Ovary (tissue), 9 donors: ENCODE measurements around the gene MT1X. TPM values are rescaled to one million over a fixed set of nuclear protein-coding genes. Genes with fewer than 3 reads are reported as not detected.

Experiments used
- DNase-seq, 5 donors: peaks; one replicate each; pipeline ENCODE4 v3.0.0-alpha.2; 2019 to 2020
- H3K27ac ChIP-seq, 2 donors: fragments of 200-600 bp; one replicate each; pipeline versions ENCODE4 v1.5.1 to v1.8.0; 2019 to 2022
- H3K27me3 ChIP-seq: fragments of 200-600 bp; one replicate; pipeline ENCODE4 v1.8.0; 2022
- H3K36me3 ChIP-seq: fragments of 200-600 bp; sonication (generic); one replicate; pipeline ENCODE4 v1.5.1; 2019
- H3K4me1 ChIP-seq: one replicate; pipeline ENCODE4 v1.8.1; 2013; ENCODE audit warnings: mild to moderate bottlenecking, moderate library complexity; ENCODE audit not compliant: insufficient read depth
- H3K4me3 ChIP-seq: fragments of 200-600 bp; sonication (generic); one replicate; pipeline ENCODE4 v1.5.1; 2017
- H3K9me3 ChIP-seq, 2 donors: fragments of 200-600 bp in 1 of 2; sonication (generic) in 1 of 2; one replicate each; pipeline versions ENCODE4 v1.5.1 to v1.8.1; 2013 to 2019; ENCODE audit warnings: mild to moderate bottlenecking in 1 of 2, moderate library complexity in 1 of 2
- CTCF ChIP-seq, 3 donors: fragments of 450-650 bp in 2 of 3; fragments of 200-600 bp in 1 of 3; IDR thresholded peaks; one replicate each; pipeline versions ENCODE4 v1.5.1 to v1.8.0; 2016 to 2022; ENCODE audit warnings: antibody characterized with exemption in 3 of 3, mild to moderate bottlenecking in 1 of 3
- EP300 ChIP-seq: sonication (generic); formaldehyde crosslinking; IDR thresholded peaks from one replicate; pipeline ENCODE4 v1.6.1; 2017; ENCODE audit warnings: antibody characterized with exemption
- POLR2A ChIP-seq: fragments of 450-650 bp; IDR thresholded peaks from one replicate; pipeline ENCODE4 v1.6.1; 2017; ENCODE audit warnings: antibody characterized with exemption, mild to moderate bottlenecking, moderate library complexity
- WGBS, 3 donors: extraction: QIAGEN DNeasy Blood & Tissue Kit in 1 of 3; methylation state at CpG; one replicate each; pipeline versions ENCODE4 v1.1.5 to v1.1.7; 2013 to 2017; 5-methylcytosine and 5-hydroxymethylcytosine counted together
- intact Hi-C, 4 donors: fragments of 100-400 bp; cut with DNase I; formaldehyde crosslinking; loops; one replicate each; pipeline versions ENCODE4 v1.11.0 to v1.15.1; 2022 to 2023
- polyA plus RNA-seq, 2 donors: library from polyadenylated mRNA; stranded (reverse); fragments of 200-250 nt in 1 of 2; fragments of 350-450 nt in 1 of 2; fragmentation: Illumina TruSeq in 1 of 2; extraction: RNeasy Lipid Tissue Mini Kit (QIAGEN cat#74804) in 1 of 2; gene quantifications; one replicate each; pipeline ENCODE4 v1.2.3, GENCODE V29; 2013 to 2014
- total RNA-seq, 7 donors: library from RNA; depleted of rRNA in 2 of 7; stranded (reverse); fragments of >200 nt in 2 of 7; fragmentation: NEBNext Ultra II Directional in 3 of 7; extraction: Animal tissue kit (Norgen Biotek cat#: 25700) in 3 of 7; gene quantifications; one replicate each; pipeline versions ENCODE4 v1.1.0 to v1.2.4, GENCODE V29; 2016 to 2023
- donor health status: DM: no; HTN: no; CAD: no; lungs with moderate emphysema.
- donor health status: DM: no; HTN: no; CAD: no.
- donor health status: Bipolar disorder and iron deficiency.
- donor health status: DM: yes; HTN: yes; CAD: no.
- donor health status: DM: no; HTN: no; CAD: no.
- donor health status: DM: yes; HTN: yes; CAD: no.

MT1X gene
- total and polyA plus RNA-seq, 9 donors = 10.0 to 1,106 (median 141) TPM

DNA sequence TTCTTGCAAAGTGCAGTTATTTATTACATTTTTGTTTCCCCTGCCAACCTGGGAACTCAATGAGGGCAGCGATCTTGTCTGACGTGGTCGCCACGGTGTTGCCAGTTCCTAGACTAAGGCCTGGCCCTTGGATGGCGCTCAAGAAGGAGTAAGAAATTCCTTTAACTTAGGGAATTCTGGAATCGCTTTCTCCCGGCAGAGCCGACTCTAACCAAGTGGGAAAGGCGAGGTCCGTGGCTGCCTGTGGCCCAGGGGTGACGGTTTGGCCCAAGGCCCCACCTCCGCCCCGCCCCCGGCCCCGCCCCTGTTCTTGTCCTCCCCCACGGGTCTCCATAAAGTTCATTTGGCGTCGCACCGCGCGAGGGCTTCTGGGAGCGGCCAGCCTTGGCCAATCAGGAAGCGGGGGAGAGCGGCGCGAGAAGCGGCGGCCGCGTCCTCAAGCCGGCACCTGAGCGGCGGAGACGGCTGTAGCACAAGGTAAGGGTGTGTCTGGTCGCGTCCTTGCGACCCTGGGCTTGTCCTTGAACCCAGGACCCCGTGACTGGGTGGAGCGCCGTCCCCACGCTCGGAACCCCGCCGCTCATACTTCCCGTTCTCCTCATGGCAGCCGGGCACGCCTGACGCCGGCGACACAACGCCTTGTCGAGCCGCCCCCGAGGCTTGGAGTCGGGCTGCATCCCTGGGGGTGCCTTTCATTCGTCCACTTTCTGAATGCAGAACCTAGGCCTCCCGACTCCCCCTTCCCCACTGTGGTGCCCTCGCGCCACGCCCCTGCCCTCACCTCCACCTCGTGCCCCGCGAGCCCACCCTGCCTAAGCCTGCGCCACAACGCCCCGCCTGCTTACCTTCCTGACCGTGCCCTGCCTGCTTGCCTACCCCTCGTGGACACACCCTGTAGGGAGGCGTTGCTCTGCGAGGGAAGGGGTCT lies 47.7 kb downstream of the MT1X start, which contains the start of gene NUP93:
Gene NUP93, plus strand, starts transcription at position 395 of the 928 bp plus-strand sequence. CDS start 18,119 bp downstream, outside the sequence.
- Histone ChIP-seq H3K4me1 (peaks cover 12% of the 10 kb centered on the region), H3K9me3 (no peaks in the 10 kb centered on the region), H3K27me3 (no peaks in the 10 kb centered on the region), H3K36me3 (no peaks in the 10 kb centered on the region), H3K4me3 (peak within 1 kb of the TSS; percentile 75), H3K27ac (peak within 1 kb of the TSS in 1 of 2 donors; percentile 50)
- TF ChIP-seq CTCF (IDR thresholded peaks at IDR 0.05) (no peak), EP300 (no peak), POLR2A (no peak)
- 0 to 1% (median 1%) methylated on average over 59 to 70 of the region's 70 CpGs for WGBS, 3 donors
- DNase-seq = peak; percentile 91 to 94 (median 92)
- intact Hi-C loops = no loop called here

- no peak overlapping the region for H3K27ac ChIP-seq
- no peaks in the 10 kb centered on the region for H3K27me3 ChIP-seq
- H3K4me1 ChIP-seq = peaks cover 12% of the 10 kb centered on the region
- no peak for DNase-seq
- H3K4me3 ChIP-seq = no peak overlapping the region
- TF ChIP-seq CTCF (IDR thresholded peaks at IDR 0.05) = no peak
- TF ChIP-seq POLR2A = no peak
- no peak for TF ChIP-seq EP300
- no peaks in the 10 kb centered on the region for H3K36me3 ChIP-seq
- intact Hi-C loops = no loop called here
- H3K9me3 ChIP-seq = no peaks in the 10 kb centered on the region
- 86 to 91% (median 87%) methylated on average over 2 of the region's 2 CpGs for WGBS, 3 donors
These were observed 50.1 kb downstream of the MT1X start for GRCh38 chr16:56732366-56732765.

GRCh38 chr16:56732832-56733231 lies 50.6 kb downstream of the MT1X start:
- Histone ChIP-seq H3K4me1 (peaks cover 10% of the 10 kb centered on the region), H3K27ac (no peak overlapping the region), H3K36me3 (no peaks in the 10 kb centered on the region), H3K9me3 (no peaks in the 10 kb centered on the region), H3K27me3 (no peaks in the 10 kb centered on the region), H3K4me3 (no peak overlapping the region)
- WGBS, 3 donors = 95 to 100% (median 97%) methylated on average over 1 of the region's 1 CpG
- intact Hi-C loops = no loop called here
- DNase-seq = no peak
- TF ChIP-seq CTCF (IDR thresholded peaks at IDR 0.05) (no peak), EP300 (no peak), POLR2A (no peak)

Other genes with a start within 250 kb of the MT1X start
- gene NUDT21, start 231.1 kb upstream of the MT1X start, total RNA-seq = 100 to 1,000 TPM in 5 of 7 donors, 10 to 100 TPM in 2; 46.0 to 163 (median 130) TPM
- gene NUDT21, start 231.1 kb upstream of the MT1X start, polyA plus RNA-seq = 10 to 100 TPM; 40.8 to 64.7 TPM
- 10 to 100 TPM in 6 of 7 donors, 1 to 10 TPM in 1; 8.1 to 45.2 (median 28.9) TPM for gene OGFOD1, start 230.9 kb upstream of the MT1X start, total RNA-seq
- gene OGFOD1, start 230.9 kb upstream of the MT1X start, polyA plus RNA-seq = 10 to 100 TPM; 12.2 to 36.4 TPM
- gene BBS2, start 162.4 kb upstream of the MT1X start, total RNA-seq = 10 to 100 TPM; 50.4 to 86.2 (median 67.1) TPM
- 10 to 100 TPM; 47.9 to 81.0 TPM for gene BBS2, start 162.4 kb upstream of the MT1X start, polyA plus RNA-seq
- not detected for gene MT4, start 117.4 kb upstream of the MT1X start, total RNA-seq
- not detected for gene MT4, start 117.4 kb upstream of the MT1X start, polyA plus RNA-seq
- gene MT3, start 92.9 kb upstream of the MT1X start, total RNA-seq = 1 to 10 TPM in 3 of 7 donors, under 1 TPM in 1, not detected in 3; 0.53 to 4.8 (median 1.5) TPM
- 1 to 10 TPM in 1 of 2 donors, under 1 TPM in 1; 0.68 to 1.6 TPM for gene MT3, start 92.9 kb upstream of the MT1X start, polyA plus RNA-seq
- 100 to 1,000 TPM in 5 of 7 donors, 10 to 100 TPM in 2; 88.0 to 679 (median 136) TPM for gene MT2A, start 73.9 kb upstream of the MT1X start, total RNA-seq
- 100 to 1,000 TPM in 1 of 2 donors, 10 to 100 TPM in 1; 16.1 to 250 TPM for gene MT2A, start 73.9 kb upstream of the MT1X start, polyA plus RNA-seq
- gene MT1E, start 56.7 kb upstream of the MT1X start, total RNA-seq = 100 to 1,000 TPM in 3 of 7 donors, 10 to 100 TPM in 4; 16.1 to 867 (median 65.3) TPM
- gene MT1E, start 56.7 kb upstream of the MT1X start, polyA plus RNA-seq = 10 to 100 TPM; 65.1 to 93.4 TPM
- gene MT1M, start 49.8 kb upstream of the MT1X start, total RNA-seq = 10 to 100 TPM in 2 of 7 donors, 1 to 10 TPM in 4, under 1 TPM in 1; 0.66 to 23.2 (median 7.4) TPM
- gene MT1M, start 49.8 kb upstream of the MT1X start, polyA plus RNA-seq = 1 to 10 TPM; 1.4 to 7.9 TPM
- gene MT1A, start 43.8 kb upstream of the MT1X start, total RNA-seq = 10 to 100 TPM in 2 of 7 donors, 1 to 10 TPM in 4, not detected in 1; 1.3 to 61.0 (median 7.4) TPM
- gene MT1A, start 43.8 kb upstream of the MT1X start, polyA plus RNA-seq = 10 to 100 TPM in 1 of 2 donors, 1 to 10 TPM in 1; 1.3 to 13.8 TPM
- not detected for gene MT1B, start 30.6 kb upstream of the MT1X start, total RNA-seq
- not detected for gene MT1B, start 30.6 kb upstream of the MT1X start, polyA plus RNA-seq
- gene MT1F, start 24.5 kb upstream of the MT1X start, total RNA-seq = 10 to 100 TPM in 1 of 7 donors, 1 to 10 TPM in 4, under 1 TPM in 1, not detected in 1; 0.73 to 76.3 (median 2.6) TPM
- 1 to 10 TPM; 3.6 to 4.6 TPM for gene MT1F, start 24.5 kb upstream of the MT1X start, polyA plus RNA-seq
- 1 to 10 TPM in 4 of 7 donors, not detected in 3; 1.0 to 6.9 (median 4.8) TPM for gene MT1G, start 14.4 kb upstream of the MT1X start, total RNA-seq
- gene MT1G, start 14.4 kb upstream of the MT1X start, polyA plus RNA-seq = 1 to 10 TPM in 1 of 2 donors, under 1 TPM in 1; 1.00 to 3.3 TPM
- gene MT1H, start 12.7 kb upstream of the MT1X start, total RNA-seq = under 1 TPM in 1 of 7 donors, not detected in 6; 0.79 TPM
- gene MT1H, start 12.7 kb upstream of the MT1X start, polyA plus RNA-seq = not detected
- 10 to 100 TPM; 26.1 to 53.9 (median 42.7) TPM for gene NUP93, start 47.7 kb downstream of the MT1X start, total RNA-seq
- gene NUP93, start 47.7 kb downstream of the MT1X start, polyA plus RNA-seq = 10 to 100 TPM; 24.1 to 43.2 TPM
- gene SLC12A3, start 182.7 kb downstream of the MT1X start, total RNA-seq = under 1 TPM in 1 of 7 donors, not detected in 6; 0.37 TPM
- under 1 TPM in 1 of 2 donors, not detected in 1; 0.04 TPM for gene SLC12A3, start 182.7 kb downstream of the MT1X start, polyA plus RNA-seq
- 100 to 1,000 TPM in 6 of 7 donors, 10 to 100 TPM in 1; 95.4 to 299 (median 170) TPM for gene HERPUD1, start 249.7 kb downstream of the MT1X start, total RNA-seq
- gene HERPUD1, start 249.7 kb downstream of the MT1X start, polyA plus RNA-seq = 100 to 1,000 TPM; 219 to 259 TPM